ENCODE data around the gene TNK1.

DNA sequence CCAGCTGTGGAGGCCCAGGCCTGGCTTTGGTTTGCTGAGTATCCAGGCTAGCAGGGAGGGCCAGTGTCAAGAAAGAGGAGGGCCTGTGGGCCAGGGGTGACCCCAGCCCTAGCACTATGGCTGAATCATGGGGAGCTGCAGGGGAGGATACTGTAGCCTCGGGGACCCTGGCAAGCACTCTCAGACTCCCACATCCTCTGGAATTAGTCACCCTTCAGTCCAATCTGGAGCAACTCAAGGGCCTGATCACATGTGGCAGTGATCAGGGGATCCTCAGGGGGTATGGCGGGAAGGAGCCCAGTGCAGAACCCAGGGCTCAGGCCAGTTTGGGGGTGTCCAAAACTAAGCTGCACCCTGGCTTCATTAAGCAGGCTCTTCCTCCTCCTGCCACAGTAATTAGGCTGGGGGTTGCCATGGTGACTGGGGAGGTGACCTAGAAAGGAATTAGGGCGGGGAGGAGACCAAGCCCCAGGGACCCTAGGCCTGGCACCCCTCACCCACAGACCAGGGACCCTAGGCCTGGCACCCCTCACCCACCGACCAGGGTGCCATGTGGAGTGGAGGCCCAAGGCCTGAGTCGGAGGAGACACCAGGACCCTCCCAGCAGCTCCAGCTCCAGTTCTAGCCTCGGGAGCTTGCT is 32.6 kb downstream of the TNK1 start:
- TF ChIP-seq, protein P1, sequence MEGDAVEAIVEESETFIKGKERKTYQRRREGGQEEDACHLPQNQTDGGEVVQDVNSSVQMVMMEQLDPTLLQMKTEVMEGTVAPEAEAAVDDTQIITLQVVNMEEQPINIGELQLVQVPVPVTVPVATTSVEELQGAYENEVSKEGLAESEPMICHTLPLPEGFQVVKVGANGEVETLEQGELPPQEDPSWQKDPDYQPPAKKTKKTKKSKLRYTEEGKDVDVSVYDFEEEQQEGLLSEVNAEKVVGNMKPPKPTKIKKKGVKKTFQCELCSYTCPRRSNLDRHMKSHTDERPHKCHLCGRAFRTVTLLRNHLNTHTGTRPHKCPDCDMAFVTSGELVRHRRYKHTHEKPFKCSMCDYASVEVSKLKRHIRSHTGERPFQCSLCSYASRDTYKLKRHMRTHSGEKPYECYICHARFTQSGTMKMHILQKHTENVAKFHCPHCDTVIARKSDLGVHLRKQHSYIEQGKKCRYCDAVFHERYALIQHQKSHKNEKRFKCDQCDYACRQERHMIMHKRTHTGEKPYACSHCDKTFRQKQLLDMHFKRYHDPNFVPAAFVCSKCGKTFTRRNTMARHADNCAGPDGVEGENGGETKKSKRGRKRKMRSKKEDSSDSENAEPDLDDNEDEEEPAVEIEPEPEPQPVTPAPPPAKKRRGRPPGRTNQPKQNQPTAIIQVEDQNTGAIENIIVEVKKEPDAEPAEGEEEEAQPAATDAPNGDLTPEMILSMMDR (IDR thresholded peaks at IDR 0.05) = no peak
- no peak for TF ChIP-seq EP300 (IDR thresholded peaks at IDR 0.05; ENCODE audit: low read depth)

All from transverse colon (tissue), 3 donors.